HG03354 (cell line): ENCODE results near the gene GPRC5D.

Source experiments
- ATAC-seq: cut with Tn5 transposase; IDR thresholded peaks from one replicate; pipeline ENCODE4 v1.9.1; 2021; ENCODE audit warnings: mild to moderate bottlenecking; ENCODE audit not compliant: unreplicated experiment, poor library complexity, severe bottlenecking

The GPRC5D gene

DNA sequence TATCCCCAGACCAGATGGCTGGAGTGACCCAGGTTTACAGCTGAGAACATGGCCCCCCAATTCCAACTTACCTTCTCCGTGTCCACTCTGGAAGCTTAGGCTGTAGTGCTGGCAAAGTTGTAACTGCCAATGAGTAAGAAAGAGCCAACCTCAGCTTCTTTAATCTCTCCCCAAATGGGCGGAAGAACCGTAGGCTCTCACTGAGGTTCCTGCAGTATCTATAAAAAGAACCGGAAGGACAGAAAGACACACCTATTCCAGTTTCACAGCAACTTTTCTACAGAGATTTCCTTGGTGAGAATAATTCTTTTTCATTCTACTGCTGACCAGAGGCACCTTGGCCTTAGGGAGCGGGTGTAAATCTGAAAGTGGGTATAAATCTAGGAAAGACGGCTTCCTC, at the start of gene GPRC5D:
GPRC5D (minus strand) TSS at position 135 of the 400 bp plus-strand sequence. CDS start 1,786 bp downstream, outside the sequence.
- no peak for ATAC-seq

DNA sequence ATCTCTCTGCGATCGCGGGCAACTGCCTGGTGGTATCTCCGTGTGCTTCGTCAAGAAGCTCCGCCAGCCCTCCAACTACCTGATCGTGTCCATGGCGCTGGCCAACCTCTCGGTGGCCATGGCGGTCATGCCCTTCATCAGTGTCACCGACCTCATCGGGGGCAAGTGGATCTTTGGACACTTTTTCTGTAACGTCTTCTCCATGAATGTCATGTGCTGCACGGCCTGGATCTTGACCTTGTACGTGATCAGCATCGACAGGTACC, 49.7 kb upstream of the GPRC5D start:
- no peak for ATAC-seq

DNA sequence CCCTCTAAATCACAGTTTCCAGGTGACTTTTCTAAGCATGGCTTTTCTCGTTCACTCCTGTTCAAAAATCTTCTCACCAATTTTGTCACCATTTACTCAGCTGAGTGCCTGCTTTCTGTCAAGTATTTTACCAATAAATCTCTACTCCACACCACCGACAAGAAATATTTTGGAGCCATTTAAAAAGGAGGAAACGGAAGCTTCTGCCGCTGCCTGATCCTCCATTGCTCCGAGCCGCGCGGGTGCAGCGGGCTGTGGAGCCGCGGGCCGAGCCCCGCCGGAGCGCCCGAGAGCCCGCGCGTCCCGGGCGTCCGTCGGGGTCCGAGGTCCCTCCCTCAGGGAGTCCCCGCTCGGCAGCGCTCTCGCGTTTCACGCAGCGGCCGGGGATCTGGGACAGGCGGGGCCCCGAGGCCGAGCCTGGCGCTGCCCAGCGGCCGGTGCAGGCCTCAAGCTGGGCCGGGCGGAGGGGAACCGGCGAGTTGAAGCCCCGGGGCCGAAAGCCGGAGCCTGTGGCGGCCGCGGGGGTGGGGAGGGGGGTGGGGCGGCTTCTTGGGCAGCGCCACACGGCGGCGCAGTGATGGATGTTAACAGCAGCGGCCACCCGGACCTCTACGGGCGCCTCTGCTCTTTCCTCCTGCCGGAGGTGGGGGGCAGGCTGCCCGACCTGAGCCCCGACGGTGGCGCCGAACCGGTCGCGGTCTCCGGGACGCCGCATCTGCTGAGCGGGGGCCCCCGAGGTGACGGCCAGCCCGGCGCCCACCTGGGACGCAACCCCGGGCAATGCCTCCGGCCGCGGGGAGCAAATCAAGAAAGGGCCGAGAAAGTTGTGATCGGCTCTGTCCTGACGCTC, 49.2 kb upstream of the GPRC5D start:
- ATAC-seq = peak; percentile 30

DNA sequence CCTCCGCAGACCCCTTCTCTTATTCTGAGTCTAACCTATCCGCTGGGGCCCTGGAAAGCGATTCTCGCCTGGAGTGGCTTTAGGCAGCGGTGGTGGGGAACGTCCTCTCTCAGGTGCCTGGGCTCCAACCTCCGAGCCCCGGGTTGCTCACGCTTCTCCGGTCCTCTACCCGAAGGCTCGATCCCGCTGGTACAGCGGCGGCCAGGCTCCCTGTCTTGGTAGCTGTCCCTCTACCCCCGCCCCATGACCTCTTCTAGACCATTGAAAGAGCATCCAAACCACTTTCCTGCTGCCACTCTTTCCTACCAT, 48.6 kb upstream of the GPRC5D start:
- ATAC-seq = peak; percentile 42

DNA sequence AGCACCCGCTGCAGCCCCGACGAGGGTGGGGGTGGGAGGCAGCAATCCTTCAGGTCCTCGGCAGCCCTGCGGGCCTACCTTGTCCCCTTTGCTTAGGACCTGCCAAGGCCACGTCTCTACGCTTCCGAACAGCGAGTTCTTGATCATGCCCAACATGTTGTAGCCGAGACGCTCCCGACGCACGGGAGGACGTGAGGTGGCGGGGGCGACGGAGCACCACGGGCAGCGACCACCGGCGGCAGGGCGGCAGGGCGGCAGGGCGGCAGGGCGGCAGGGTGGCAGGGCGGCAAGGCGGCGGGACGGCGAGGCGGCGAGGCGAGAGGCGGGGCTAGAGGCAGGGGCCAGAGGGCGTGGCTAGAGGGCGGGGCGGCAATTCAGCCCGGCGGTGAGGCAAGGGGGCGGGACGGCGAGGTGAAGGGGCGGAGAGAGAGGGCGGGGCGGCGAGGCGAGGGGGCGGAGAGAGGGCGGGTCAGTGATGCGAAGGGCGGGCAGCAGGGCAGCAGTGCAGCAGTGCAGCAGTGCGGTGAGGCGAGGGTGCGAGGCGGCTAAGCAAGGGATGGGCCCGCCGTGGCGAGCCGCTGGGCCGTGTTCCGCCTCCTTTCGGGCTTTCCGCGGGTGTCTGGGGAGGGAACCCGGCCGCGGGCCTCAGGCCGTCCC, 48.1 kb upstream of the GPRC5D start, which contains the start of gene HEBP1:
HEBP1 (minus strand) TSS at position 307 of the 657 bp plus-strand sequence; CDS start at position 156, 151 bp downstream.
- ATAC-seq = peak; percentile 87

DNA sequence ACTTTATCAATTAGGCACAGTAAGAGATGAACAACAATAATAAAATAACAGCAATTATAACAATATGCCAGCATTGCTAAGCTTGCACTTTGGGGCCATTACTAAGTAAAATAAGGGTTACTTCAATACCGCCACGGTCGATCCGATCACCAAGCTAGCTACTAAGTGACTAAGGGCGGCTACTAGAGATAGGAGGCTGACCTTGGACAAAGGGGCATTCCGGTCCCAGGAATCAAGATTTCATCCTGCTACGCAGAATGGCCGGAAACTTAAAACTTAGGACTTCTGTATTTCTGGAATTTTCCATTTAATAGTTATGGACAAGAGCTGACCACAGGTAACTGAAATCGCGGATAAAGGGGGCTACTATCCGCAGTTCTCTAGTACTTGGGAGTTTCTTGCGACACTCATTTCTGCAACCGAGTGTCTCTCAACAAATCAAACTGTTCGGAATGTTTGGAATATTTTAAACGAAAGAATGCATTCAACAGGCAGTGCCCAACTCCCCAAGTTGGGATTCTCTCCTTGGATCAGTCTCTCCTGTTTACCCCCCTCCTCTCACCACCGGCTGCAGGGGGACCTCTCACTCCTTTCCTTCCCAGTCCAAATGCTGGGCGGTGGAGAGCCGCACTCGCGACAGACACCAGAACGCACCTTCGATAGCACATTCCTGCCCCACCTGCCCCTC, 47.4 kb upstream of the GPRC5D start:
- no peak for ATAC-seq

DNA sequence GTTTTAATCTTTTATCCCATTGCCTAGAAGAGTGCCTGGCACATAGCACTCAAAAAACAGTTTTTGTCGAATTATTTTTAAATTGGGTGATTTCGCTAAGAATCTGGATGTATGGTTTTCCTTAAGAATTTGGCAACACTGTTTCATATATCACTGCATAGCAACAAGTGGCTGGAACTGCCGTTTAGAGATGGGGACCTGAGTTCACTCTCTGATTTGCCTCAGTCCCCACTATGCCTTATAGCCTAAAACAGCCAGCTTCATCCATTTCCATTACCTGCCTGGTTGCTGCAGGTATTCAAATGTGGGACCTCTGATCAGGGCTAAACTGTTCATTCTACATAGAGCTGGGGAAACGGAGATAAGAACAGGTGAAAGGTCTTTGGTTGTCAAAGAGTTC, 46.3 kb upstream of the GPRC5D start:
- ATAC-seq = no peak

DNA sequence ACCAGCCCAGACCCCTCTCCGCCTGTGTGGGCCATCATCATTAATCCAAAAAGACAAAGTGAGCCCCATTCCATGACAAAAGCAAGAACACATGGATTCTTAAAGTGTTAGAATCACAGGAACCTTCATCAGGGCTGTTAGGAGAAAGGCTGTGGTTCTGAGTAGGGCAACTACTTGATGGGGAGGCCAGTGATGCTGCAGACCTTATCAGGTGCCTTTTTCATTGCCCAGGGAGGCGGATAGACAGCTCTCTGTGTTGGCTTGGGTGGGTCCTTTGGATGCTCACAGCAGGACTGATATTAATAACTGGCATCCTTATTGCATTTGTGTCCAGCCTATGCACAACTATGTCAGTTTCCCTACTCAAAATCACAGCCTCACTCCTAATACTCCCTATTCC, 45.8 kb upstream of the GPRC5D start:
- no peak for ATAC-seq

DNA sequence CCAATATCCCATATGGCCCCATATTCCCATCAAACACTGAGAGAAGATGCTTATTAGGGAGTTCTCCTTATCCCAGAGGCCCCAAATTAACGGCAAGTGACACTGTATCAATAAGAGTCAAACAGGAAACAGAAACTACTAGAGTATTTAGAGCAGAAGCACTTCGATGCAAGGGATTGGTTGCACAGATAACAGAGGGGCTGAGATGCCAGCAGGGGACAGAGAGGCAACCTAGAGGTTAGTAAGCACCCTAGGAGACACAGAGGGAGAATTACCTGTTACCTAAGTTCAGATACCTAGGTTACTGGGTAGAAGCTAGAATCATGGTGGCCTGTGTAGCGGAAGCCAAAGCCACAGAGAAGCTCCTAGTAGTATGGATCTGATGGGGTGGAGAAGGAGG, 45.2 kb upstream of the GPRC5D start:
- no peak for ATAC-seq

DNA sequence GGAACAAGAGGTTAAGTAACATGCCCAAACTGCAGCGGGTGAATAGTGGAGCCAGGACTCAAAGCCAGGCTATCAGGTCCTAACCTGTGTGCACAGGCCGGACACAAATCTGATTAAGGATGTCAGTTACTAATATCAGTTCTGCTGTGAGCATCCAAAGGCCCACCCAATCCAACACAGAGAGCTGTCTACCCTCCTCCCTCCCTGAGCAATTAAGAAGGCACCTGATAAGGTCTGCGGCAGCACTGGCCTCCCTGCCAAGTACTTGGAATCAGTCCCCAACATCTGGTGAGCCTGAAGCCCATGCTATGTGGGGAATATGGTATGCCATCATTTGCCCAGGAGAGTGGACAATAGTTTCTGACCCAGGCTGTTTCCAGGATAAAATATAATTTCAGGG, 44.2 kb upstream of the GPRC5D start:
- ATAC-seq = no peak

DNA sequence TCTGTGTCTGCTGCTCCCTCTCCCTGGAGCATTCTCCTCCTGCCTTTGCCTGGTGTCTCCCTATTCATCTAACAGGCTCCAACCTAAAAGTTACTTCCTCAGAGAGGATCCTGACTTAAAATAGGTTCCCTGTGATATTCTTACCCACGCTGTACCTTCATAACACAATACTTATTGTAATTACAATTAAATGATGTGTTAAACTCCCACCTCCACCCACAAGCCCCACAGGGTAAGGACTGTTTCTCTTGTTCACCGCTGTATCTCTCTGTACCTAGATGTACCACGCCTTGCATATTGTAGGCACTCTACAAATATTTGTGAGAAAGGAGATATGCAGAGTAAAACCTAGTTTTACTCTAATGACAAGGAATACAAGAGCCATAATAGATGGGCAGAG, 43.1 kb upstream of the GPRC5D start:
- no peak for ATAC-seq

DNA sequence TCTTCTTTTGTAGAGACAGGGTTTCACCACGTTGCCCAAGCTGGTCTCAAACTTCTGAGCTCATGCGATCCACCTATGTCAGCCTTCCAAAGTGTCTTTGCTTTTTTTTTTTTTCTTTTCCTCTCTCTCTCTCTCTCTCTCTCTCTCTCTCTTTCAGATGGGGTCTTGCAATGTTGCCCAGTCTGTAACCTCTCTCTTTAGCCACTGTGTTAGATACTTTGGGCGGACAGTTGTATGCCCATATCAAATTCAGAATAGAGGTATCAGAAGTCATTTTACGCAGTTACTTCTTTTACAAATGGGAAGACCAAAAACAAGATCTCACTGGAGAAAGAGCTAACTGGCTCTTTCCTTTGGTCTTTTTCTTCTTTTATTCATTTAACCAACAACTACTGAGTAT, 41.4 kb upstream of the GPRC5D start:
- ATAC-seq = no peak

DNA sequence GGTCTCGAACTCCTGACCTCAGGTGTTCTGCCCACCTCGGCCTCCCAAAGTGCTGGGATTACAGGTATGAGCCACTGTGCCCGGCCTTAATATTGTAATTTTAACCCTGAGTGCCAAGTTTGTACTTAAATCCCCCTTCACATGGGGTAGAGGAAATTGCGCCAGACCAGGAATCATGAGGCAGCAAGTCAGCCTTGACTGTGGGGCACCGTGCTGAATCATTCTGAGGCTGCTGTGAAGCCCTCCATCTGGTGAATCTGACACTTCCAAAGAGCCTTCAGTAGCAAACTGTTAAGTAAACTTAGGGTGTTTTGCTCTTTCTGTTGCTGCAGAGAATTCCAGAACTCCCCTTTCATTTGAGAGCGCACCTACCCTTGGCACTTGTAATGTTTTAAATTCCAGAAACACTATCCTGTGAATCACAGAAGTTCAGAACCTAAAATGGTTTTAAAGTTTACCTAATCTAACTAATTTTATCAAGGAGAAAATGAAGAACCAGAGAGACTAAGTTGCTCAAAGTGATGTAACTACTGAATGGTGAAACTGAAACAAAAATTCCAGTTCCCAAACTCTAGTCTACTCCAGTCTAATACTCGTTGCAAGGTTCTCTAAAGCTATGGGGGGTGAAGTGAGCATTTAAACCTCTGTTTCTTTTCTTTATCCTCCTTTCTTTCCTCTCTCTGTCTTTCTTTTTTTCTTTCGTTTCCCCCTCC, 40.6 kb upstream of the GPRC5D start:
- ATAC-seq = peak; percentile 81

DNA sequence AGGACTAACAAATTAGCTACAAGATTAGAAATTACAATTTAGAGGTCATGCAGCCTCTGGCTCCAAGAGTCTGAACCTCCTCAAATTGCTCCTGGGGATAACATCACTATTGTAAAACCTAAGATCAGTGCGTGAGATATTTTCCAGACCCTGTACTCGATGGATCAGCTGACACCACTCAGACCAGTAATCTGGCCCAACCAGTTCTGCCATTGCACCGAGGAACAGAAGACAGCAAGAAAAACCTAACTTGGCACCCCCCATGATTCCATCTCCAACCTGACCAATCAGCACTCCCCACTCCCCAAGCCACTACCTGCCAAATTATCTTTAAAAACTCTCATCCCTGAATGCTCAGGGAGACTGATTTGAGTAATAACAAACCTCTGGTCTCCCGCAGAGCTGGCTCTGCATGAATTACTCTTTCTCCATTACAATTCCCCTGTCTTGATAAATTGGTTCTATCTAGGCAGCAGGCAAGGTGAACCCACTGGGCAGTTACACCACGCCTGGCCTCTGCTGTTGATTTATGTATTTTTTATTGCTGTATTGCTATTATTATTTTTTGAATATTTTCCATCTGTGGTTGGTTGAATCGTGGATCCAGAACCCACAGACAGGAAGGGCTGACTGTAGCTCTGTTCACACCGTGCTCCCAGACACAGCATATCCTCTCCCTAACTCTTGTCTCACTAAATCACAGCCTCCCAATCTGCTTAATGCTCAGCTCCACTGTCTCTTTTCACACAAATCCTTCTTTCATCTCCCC, 38.9 kb upstream of the GPRC5D start:
- no peak for ATAC-seq

DNA sequence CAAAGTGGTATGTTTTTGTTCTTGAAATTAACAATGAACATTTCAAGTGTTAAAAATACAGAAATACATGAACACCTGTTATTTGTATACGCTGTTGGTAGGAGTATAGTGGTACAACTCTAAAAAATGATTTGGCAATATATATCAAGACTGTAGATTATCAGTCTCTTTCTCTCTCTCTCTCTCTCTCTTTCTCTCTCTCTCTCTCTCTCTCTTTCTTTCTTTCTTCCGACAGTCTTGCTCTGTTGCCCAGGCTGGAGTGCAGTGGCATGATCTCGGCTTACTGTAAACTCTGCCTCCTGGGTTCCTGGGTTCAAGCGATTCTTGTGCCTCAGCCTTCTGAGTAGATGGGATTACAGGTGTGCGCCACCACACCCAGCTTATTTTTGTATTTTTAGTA, 35.5 kb upstream of the GPRC5D start:
- no peak for ATAC-seq

DNA sequence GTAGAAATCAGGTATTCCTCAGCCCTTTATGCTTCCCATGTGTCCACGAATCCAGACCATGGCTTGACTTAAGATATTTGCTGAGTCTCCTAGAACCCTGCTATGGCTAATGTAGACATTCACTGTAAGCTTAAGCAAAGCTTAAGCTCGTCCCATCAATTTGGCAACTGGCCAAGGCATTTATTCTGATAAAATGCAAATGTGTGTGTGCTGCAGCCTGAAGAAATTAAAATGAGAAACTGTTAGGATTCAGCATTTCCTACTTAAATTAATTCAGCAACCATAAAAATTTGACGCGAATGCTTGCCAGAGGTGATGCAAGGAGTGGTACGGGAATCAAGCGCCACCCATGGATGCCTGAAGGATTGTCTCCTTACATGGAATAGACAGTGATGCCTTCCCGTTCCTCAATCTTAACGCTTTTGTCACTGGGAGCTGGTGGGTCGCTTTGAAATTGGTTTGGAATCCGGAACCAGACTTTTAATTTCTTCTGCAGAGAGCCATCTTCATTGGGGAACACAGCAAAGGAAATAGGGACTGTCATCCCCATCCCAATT, 34.9 kb upstream of the GPRC5D start:
- no peak for ATAC-seq

DNA sequence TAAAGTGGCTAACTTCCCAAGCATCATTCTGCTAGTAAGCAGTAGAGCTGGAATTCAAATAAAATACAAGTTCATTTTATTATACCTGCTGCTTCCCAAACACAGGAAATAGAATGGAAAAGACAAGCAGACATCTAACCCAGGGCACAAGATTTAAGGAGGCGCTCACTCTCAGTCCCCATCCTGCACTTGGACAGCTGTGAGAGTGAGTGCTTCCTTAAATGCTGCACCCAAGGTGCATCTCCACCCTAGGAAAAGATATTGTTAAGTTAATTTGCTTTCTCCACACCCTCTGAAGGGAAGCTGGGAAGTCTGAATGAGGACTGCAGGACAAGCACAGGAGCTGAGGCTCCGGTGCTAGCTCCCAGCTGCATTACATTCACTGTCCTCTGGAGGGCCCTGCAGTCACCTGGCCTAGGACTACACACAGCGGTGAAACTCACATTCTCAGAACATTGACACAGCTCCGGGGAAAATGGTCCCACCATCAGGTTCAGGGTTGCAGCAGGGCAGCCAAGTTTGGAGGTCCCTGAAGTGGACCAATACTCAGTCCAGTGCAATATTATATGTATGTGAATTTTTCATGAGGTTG, 33.9 kb upstream of the GPRC5D start:
- ATAC-seq = peak; percentile 62

DNA sequence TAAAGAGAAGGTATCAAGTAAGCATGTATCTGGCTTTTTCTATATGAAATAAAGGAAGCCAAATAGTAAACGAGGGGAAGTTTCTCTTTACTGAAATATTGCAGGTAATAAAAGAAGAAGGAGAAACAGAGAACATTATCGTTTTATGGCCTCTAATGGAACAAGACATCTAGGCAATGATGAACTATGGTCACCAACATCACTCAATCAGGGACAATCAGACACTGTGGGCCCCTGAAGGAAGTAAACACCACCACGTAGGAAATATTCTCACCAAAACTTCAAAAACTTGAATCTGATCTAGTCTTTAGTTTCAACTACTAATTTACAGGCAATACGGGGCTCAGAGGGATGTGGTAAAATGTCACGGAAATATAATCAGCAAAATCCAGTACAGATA, 32.2 kb upstream of the GPRC5D start:
- no peak for ATAC-seq

DNA sequence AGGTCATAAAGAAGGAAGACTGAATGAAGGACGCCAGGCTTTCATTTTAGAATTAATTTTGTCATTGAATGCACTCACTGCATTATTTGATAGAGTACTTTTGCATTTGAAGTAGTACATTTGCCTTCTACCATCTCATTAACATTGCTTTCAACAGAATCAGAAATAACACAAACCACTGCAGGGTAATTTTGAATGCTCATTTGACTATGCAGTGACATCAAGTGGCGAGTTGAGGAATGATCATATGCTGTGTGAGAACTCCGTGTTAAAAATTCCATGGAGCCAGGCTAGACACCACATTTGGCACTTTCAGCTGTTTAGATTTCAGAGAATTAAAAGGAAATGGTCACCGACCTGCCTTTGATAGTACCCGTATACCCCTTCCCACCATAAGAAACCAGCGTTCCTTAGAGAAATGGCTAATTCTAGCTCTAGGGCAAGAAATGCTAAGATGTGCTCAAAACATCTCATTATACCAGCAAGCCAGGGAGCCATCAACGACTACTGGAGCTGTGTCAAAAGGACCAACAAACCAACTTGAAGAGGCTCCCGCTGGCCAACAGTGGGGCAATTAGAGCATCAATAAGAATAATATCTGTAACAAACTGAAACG, 31.6 kb upstream of the GPRC5D start:
- ATAC-seq = no peak
